Stimulated activated CD4-positive, alpha-beta T cell treated with anti-CD3 and anti-CD28 coated beads, Interleukin-1b, Interleukin-23, amount 100 ng/mL, for 24 hours (primary cell): ENCODE results near the gene RAP1GAP.

Source experiments
- DNase-seq, 4 experiments: peaks; one replicate each; pipeline ENCODE4 v3.0.0-alpha.2; 2020; ENCODE audit warnings: low read depth in 4 of 4, low spot score in 1 of 4

The RAP1GAP gene

GRCh38 chr1:21612057-21612456 is 57.1 kb downstream of the RAP1GAP start:
- DNase-seq, result no peak

- no peak for DNase-seq
Measured at GRCh38 chr1:21610989-21611785, 58.0 kb downstream of the RAP1GAP start.

- DNase-seq, result no peak
Measured at GRCh38 chr1:21610027-21610426, 59.1 kb downstream of the RAP1GAP start.

- DNase-seq, result no peak
Measured at GRCh38 chr1:21608798-21609197, 60.4 kb downstream of the RAP1GAP start.

- peak; percentile 13 to 59 (median 28) for DNase-seq
Measured at GRCh38 chr1:21607549-21608529, 61.3 kb downstream of the RAP1GAP start.

GRCh38 chr1:21605964-21606705 is 63.0 kb downstream of the RAP1GAP start:
- no peak for DNase-seq

- DNase-seq, result no peak
Measured at GRCh38 chr1:21605012-21605715, 64.0 kb downstream of the RAP1GAP start.

- no peak for DNase-seq
Measured at GRCh38 chr1:21604208-21604957, 64.8 kb downstream of the RAP1GAP start.

- DNase-seq, result no peak
Measured at GRCh38 chr1:21603177-21604138, 65.7 kb downstream of the RAP1GAP start.

- DNase-seq, result no peak
Measured at GRCh38 chr1:21601278-21602048, 67.7 kb downstream of the RAP1GAP start.

GRCh38 chr1:21599402-21599801 is 69.8 kb downstream of the RAP1GAP start:
- no peak for DNase-seq

GRCh38 chr1:21598904-21599303 is 70.3 kb downstream of the RAP1GAP start:
- DNase-seq, result no peak

GRCh38 chr1:21598417-21598816 is 70.7 kb downstream of the RAP1GAP start:
- DNase-seq, result no peak

- DNase-seq, result no peak
Measured at GRCh38 chr1:21597753-21598152, 71.4 kb downstream of the RAP1GAP start.

- no peak for DNase-seq
Measured at GRCh38 chr1:21596628-21597027, 72.5 kb downstream of the RAP1GAP start.

- DNase-seq, result no peak
Measured at GRCh38 chr1:21596174-21596573, 73.0 kb downstream of the RAP1GAP start.

- DNase-seq, result peak; percentile 31 to 60 (median 36)
Measured at GRCh38 chr1:21594935-21595897, 73.9 kb downstream of the RAP1GAP start.
